Stimulated activated naive CD8-positive, alpha-beta T cell treated with anti-CD3 and anti-CD28 coated beads, Interleukin-15, Interleukin-2, amounts not matched to agents 100 ng/mL and 50 ng/mL, for 24 hours (primary cell): Measurements from ENCODE around the gene PCBP3.

Source experiments
- H3K27ac Mint-ChIP-seq: one replicate; pipeline ENCODE4 v1.8.0; 2021; ENCODE audit warnings: mild to moderate bottlenecking, mixed read lengths
- H3K27me3 Mint-ChIP-seq: one replicate; pipeline ENCODE4 v1.8.0; 2021; ENCODE audit warnings: mixed read lengths
- H3K36me3 Mint-ChIP-seq: one replicate; pipeline ENCODE4 v1.8.0; 2021; ENCODE audit warnings: low read depth, mixed read lengths
- H3K4me1 Mint-ChIP-seq: one replicate; pipeline ENCODE4 v1.8.0; 2021; ENCODE audit warnings: low read depth, mixed read lengths
- H3K4me3 Mint-ChIP-seq: one replicate; pipeline ENCODE4 v1.8.0; 2021; ENCODE audit warnings: mild to moderate bottlenecking, mixed read lengths
- H3K9me3 Mint-ChIP-seq: one replicate; pipeline ENCODE4 v1.8.0; 2021; ENCODE audit warnings: mixed read lengths

PCBP3 gene

DNA sequence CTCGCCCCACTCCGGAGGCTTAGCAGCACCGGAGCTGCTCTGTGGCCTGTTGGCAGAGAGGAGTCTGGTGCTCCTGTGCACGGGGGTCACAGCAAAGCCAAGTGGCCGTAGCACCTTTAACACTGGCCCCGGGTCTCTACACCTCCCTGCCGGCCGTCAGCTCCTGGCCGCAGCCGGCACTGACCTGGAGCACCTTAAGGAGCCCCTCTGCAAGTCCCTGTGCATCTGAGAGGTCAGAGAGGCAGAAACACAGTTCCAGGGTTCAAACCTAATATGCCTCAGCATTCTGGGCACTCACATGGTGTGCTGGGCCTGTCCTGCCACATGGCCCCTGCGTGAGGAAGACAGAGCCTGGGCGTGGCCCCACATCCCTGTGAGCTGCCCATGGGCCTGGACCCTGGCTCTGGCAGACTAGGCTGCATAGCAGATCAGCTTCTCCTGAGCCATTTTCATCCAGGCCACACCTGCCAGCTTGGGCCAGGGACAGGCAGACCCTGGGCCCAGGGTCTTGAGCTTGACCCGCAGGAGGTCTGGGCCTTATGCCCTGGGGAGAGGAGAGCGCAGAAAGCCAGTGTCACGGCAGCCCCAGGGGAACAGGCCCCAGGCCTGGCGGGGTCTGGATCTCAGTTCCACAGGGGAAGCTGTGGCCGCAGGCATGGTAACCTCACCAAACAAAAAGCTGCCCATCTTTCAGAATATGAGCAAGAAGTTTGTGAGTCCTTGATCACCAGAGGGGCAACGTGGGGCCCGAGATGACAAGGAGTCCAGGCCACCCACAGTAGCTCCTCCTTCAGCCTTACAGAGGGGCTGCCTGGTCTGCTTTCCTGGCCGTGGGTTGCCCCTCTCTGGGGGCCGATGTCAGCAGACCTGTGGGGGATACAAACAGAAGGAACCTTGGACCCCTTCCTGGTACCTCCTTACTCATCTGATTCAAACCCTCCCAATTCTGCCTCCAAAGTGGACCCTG lies 192.1 kb downstream of the PCBP3 start:
- Mint-ChIP-seq H3K9me3 (no peaks in the 10 kb centered on the region), H3K27ac (no peak overlapping the region), H3K36me3 (peaks cover 5% of the 10 kb centered on the region), H3K4me1 (peaks cover 11% of the 10 kb centered on the region), H3K27me3 (no peaks in the 10 kb centered on the region), H3K4me3 (no peak overlapping the region)

DNA sequence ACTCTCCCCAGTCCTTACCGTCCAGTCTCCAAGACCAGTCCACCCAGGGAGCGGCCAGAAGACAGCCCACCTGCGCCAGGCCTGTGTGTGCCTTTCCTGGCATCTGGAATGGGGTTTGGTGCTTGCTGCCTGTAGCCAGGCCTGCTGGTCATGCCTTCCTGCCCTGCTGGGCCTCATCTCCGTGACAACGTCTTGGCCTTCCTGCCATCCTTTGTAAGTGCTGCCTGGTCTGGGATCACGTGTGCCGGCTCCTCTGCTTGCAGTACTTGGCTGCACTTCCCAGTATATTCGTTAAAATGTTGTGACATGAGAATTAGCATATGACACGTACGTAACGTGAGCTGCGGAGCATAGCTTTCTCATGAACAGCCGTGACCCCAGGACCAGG lies 192.7 kb downstream of the PCBP3 start:
- Mint-ChIP-seq H3K27ac (no peak overlapping the region), H3K4me3 (no peak overlapping the region), H3K36me3 (peaks cover 5% of the 10 kb centered on the region)

DNA sequence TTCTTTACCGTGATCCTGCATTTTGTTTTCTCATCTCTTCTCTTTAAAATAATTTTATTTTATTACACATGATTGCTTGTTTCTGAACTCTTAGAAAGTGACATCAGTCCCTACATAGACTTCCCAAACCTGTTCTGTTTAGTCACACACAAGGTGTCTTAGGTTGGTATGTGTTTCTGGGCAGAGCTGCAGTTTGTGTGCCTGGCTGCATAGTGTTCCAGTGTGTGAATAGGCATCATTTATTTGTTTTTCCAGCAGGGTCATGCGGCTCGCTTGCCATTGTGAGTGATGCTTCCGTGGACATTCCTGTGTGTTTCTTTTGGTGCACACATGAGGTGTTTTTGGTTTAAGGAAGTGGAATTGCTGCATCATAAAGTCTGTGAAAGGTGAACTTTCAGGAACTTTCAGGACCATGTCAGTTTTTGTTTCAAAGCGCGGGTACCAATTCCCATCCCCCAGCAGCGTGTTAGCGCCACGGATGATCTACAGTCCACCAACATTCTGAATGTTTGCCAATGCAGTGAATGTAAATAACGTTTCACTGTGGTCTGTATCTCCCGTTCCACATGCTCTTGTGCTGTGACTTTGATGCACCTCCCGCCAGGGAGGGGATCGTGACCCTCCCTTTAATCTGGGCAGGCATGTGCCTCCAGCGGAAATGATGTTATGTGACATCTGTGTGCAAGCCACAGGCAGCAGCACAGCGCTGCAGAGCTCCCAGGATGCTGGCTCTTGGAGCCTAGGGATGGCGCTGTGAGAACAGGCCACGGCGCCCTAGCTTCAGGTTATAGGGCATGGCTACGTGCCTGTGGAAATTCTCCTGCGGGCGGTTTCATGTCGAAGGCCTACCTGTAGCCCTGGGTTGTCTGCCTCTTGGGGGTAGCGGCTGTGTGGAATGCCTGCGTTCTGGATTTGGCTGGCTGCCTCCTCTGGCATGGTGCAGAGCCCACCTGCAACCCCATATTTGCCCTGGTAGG lies 193.5 kb downstream of the PCBP3 start:
- H3K27me3 Mint-ChIP-seq, result no peaks in the 10 kb centered on the region

More for the DNA sequence above, 192.7 kb downstream of the PCBP3 start:
- Mint-ChIP-seq H3K4me1 (peaks cover 11% of the 10 kb centered on the region), H3K9me3 (peaks cover 3% of the 10 kb centered on the region), H3K27me3 (no peaks in the 10 kb centered on the region)

DNA sequence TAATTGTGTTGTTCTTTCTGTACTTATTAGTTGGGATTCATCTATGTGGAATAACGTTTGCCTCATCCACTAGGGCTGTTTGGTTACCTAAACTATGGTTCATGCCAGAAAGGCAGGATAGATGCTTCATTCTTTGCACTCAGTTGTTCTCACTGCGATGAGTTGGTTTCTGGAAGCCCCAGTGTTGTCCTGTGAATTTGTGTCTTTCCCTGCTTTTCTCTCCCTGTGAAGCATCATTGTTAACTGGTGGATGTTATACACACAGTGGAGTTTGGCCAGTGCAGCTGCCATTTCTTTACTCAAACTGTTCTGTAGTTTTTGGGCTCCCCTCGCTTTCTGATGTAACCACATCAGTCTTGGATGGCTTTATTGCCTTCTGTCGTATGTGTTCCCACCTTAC lies 194.4 kb downstream of the PCBP3 start:
- peaks cover 5% of the 10 kb centered on the region for H3K9me3 Mint-ChIP-seq
- H3K27me3 Mint-ChIP-seq, result no peaks in the 10 kb centered on the region
- no peak overlapping the region for H3K27ac Mint-ChIP-seq
- peaks cover 2% of the 10 kb centered on the region for H3K4me1 Mint-ChIP-seq
- H3K36me3 Mint-ChIP-seq, result peaks cover under 1% of the 10 kb centered on the region
- H3K4me3 Mint-ChIP-seq, result no peak overlapping the region

More for the DNA sequence above, 193.5 kb downstream of the PCBP3 start:
- peaks cover 11% of the 10 kb centered on the region for H3K4me1 Mint-ChIP-seq
- H3K36me3 Mint-ChIP-seq, result peaks cover 5% of the 10 kb centered on the region
- no peak overlapping the region for H3K4me3 Mint-ChIP-seq
- H3K9me3 Mint-ChIP-seq, result peaks cover 5% of the 10 kb centered on the region
- H3K27ac Mint-ChIP-seq, result no peak overlapping the region

DNA sequence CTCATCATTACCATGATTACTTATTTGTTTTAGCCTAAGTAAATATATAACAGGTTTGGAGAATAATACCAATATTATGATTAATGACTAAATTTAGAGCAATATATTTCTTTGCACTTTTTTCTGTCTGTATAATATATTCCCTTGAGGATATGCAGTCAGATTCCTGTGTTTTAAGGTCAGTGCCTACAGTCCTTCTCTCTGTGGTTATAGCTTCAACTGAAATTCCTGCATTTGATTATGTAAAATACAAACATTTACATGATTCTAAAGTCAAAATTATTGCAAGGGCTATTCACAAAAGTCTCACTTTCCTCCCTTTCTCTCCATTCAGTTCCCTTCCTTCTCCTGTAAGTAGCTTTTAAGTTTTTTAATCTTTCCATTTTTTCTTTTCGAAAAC lies 195.1 kb downstream of the PCBP3 start:
- no peaks in the 10 kb centered on the region for H3K36me3 Mint-ChIP-seq
- no peaks in the 10 kb centered on the region for H3K27me3 Mint-ChIP-seq
- peaks cover 5% of the 10 kb centered on the region for H3K9me3 Mint-ChIP-seq
- H3K4me3 Mint-ChIP-seq, result no peak overlapping the region
- H3K27ac Mint-ChIP-seq, result no peak overlapping the region
- H3K4me1 Mint-ChIP-seq, result no peaks in the 10 kb centered on the region

DNA sequence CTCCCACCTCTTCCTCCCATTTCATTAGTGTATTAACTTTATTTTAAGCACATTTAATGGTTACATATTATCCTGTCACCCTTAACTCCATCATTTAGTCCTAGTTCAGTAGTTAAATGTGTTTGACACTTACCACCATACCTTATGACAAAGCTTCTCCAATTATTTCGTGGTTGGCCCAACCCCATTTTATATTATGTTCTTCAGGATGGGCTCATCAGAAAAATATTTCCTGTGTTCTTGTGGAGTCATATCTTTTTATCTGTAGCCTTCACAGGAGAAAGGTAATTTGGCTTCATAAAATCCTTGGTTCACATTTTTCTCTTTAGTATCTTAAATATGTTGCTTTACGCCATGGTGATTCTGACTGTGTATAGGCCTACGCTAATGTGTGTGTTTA lies 195.7 kb downstream of the PCBP3 start:
- Mint-ChIP-seq H3K9me3 (peaks cover 5% of the 10 kb centered on the region), H3K27ac (no peak overlapping the region), H3K36me3 (no peaks in the 10 kb centered on the region)

DNA sequence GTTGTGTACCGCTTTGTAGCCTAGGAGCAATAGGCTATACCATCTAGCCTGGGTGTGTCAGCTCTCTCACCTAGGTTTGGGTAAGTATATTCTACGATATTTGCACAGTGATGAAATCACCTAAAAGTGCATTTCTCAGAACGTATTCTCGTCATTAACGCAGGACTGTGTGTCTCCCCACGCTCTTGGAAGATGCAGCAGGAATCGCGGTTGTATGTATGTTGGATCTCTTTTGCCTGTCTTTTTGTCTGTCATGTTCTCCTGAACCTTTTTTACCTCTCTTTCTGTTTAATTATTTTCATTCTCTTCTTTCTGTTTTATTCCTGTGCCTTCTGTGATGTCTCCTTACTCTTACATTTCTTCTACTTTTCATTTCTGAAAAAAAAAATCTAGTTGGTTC lies 197.5 kb downstream of the PCBP3 start:
- peaks cover 5% of the 10 kb centered on the region for H3K4me1 Mint-ChIP-seq
- H3K36me3 Mint-ChIP-seq, result no peaks in the 10 kb centered on the region
- no peaks in the 10 kb centered on the region for H3K27me3 Mint-ChIP-seq
- peaks cover 5% of the 10 kb centered on the region for H3K9me3 Mint-ChIP-seq
- H3K4me3 Mint-ChIP-seq, result no peak overlapping the region
- H3K27ac Mint-ChIP-seq, result no peak overlapping the region

More for the DNA sequence above, 195.7 kb downstream of the PCBP3 start:
- Mint-ChIP-seq H3K4me1 (no peaks in the 10 kb centered on the region), H3K4me3 (no peak overlapping the region), H3K27me3 (no peaks in the 10 kb centered on the region)

DNA sequence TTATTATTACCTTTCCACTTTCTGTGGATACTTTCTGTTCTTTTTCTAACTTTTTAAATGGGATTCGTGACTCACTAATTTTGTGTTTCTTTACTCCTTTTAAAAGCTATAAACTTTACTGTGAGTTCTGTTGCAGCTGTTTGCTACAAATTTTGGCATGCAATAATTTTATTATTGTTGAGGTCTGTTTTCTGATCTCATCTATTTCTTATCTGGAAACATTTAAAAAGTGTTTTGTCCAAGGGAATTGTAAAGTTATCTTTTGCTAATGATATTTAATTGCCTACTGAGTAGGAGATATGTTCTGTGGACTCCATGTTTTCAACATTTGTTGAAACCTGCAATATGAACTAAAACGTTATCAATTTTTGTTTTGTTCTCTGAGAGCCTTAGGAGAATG lies 199.9 kb downstream of the PCBP3 start:
- Mint-ChIP-seq H3K27ac (no peak overlapping the region), H3K4me3 (no peak overlapping the region), H3K27me3 (no peaks in the 10 kb centered on the region), H3K36me3 (no peaks in the 10 kb centered on the region), H3K4me1 (peaks cover 5% of the 10 kb centered on the region), H3K9me3 (peaks cover 5% of the 10 kb centered on the region)

DNA sequence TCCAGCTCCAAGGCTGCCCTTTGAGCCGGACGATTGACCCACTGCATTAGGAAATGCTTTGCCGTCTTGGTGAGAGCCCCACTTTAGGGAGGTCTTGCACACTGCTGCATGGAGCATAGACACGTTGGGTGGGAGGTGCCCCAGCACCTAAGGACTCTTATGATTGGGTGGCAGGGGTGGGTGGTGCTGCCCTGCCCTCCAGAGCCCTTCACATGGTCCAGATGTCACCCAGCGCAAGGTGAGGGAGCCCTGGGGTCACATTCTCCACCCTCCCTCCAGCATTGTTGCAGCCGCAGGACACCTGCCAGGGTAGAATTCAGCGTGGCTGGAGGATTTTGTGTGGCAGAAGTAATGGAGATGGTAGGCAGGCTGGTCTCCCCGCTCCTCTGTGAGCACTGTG lies 200.7 kb downstream of the PCBP3 start:
- Mint-ChIP-seq H3K27ac (no peak overlapping the region), H3K4me3 (no peak overlapping the region), H3K9me3 (peaks cover 5% of the 10 kb centered on the region), H3K36me3 (no peaks in the 10 kb centered on the region), H3K4me1 (peaks cover 5% of the 10 kb centered on the region), H3K27me3 (no peaks in the 10 kb centered on the region)

DNA sequence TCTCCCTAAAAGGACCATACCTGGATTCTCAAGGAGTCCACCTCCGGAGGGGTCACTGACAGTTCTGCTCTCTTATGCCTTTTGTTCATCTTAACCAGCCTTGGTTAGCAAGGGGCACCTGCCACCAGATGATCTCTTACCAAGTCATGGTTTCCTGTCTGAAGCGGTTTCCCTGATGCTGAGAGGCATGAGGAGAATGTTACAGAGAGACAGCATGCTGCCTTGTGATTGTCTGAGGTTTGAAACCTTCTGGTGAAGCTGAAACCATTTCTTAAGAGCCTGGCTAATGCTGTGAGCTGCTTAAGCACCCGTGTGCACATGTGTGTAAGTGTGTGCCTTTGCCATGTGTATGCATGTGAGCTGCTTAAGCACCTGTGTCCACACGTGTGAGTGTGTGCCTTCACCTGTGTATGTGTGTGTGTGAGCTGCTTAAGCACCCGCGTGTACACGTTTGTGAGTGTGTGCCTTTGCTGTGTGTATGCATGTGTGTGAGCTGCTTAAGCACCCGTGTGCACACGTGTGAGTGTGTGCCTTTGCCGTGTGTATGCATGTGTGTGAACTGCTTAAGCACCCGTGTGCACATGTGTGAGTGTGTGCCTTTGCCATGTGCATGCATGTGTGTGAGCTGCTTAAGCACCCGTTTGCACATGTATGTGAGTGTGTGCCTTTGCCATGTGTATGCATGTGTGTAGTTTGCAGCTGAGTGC lies 201.7 kb downstream of the PCBP3 start:
- Mint-ChIP-seq H3K36me3 (no peaks in the 10 kb centered on the region), H3K27ac (no peak overlapping the region), H3K9me3 (peaks cover 5% of the 10 kb centered on the region), H3K4me1 (peaks cover 5% of the 10 kb centered on the region), H3K27me3 (no peaks in the 10 kb centered on the region), H3K4me3 (no peak overlapping the region)

DNA sequence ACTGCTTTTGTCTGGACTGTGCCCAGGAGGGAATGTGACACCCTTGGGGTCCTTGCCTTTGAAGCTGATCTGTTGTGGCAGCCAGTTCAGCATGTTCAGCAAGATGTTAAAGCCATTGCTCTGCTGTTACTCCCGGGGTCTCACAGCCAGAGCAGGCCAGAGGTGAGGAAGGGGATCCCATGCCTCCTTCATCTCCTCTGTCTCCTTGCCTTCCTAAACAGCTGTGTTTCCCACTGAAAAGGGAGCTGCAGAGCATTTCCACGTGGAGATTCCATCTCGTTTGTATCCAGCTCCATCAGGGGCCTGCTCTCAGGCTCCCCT lies 202.2 kb downstream of the PCBP3 start:
- no peaks in the 10 kb centered on the region for H3K36me3 Mint-ChIP-seq
- peaks cover 5% of the 10 kb centered on the region for H3K9me3 Mint-ChIP-seq
- H3K27me3 Mint-ChIP-seq, result peaks cover under 1% of the 10 kb centered on the region
- H3K4me3 Mint-ChIP-seq, result no peak overlapping the region
- no peak overlapping the region for H3K27ac Mint-ChIP-seq
- peaks cover 5% of the 10 kb centered on the region for H3K4me1 Mint-ChIP-seq

DNA sequence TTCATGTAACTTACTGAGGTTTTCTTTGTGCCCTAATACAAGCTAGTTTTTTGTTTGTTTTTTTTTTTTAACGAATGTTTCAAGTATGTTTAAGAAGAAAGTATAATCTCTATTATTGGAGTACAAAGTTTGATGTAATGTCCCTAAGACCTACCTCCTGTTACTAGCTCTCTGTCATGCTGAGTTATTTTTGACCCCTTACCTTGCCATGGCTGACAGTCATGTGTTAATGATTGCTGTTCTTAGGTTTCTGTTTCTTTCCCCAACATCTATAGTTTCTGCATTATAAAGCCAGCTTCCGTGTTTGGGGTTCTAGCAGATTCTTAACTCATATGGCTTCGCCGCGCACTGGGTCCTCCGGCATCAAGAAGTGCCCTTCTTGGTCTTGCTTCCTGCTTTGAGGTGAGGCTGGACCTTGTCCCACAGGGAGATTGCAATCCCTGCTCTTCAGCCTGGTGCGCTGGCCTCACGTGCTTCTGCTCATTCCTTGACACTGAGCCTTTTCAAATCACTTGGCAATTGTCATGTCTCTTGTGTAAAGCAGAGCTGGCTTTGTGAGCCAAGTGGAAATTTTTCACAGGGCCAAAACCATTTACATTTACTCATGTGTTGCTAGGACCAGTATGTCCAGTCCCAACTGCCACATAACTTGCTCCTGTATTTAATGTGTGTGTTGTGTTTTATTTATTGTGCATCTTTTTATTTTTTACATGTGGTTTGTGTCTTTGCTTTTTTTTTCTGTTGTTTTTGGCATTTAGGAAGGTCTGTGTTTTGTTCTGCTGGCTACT lies 203.0 kb downstream of the PCBP3 start:
- no peak overlapping the region for H3K27ac Mint-ChIP-seq
- no peaks in the 10 kb centered on the region for H3K36me3 Mint-ChIP-seq
- no peak overlapping the region for H3K4me3 Mint-ChIP-seq
- peaks cover 5% of the 10 kb centered on the region for H3K4me1 Mint-ChIP-seq
- H3K27me3 Mint-ChIP-seq, result peaks cover 4% of the 10 kb centered on the region
- H3K9me3 Mint-ChIP-seq, result no peaks in the 10 kb centered on the region

DNA sequence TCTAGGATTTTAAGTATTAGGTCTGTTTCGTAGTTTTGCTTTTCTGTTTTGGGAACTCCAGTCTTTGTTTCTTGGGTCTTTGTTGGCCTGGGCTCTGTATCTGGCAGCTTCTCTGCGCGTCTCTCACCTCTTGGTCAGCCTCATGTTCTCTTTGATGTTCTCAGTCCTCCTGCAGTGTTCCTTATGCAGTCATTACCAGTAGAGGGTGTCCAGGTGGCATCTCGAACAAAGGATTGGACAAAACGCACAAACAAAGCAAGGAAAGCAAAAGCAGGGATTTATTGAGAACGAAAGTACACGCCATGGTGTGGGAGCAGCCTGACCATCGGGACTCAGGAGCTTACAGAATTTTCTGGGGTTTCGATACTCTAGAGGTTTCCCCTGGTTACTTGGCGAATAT lies 204.3 kb downstream of the PCBP3 start:
- peaks cover 5% of the 10 kb centered on the region for H3K4me1 Mint-ChIP-seq
- H3K4me3 Mint-ChIP-seq, result no peak overlapping the region
- H3K9me3 Mint-ChIP-seq, result no peaks in the 10 kb centered on the region
- peaks cover 7% of the 10 kb centered on the region for H3K27me3 Mint-ChIP-seq
- H3K27ac Mint-ChIP-seq, result no peak overlapping the region
- H3K36me3 Mint-ChIP-seq, result no peaks in the 10 kb centered on the region

DNA sequence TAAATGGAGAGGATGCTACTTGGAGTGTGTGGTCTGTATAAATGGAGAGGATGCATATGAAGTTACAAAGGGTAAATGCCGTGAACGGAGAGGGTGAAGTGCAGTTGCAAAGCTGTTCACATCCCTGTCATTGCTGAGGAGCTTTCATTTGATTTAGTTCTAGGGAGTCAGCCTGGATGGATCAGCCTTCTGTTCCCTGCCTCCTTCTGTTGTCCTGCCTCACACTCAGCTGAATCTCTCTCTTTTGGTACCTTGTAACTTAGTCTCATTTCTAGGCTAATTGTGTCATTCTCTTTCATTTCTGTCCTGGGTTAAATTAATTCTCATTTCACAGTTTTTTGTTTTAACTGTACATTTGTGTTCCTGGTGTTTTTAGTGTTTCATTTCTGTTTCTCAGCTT lies 204.8 kb downstream of the PCBP3 start:
- Mint-ChIP-seq H3K27ac (no peak overlapping the region), H3K4me1 (peaks cover 5% of the 10 kb centered on the region), H3K27me3 (peaks cover 7% of the 10 kb centered on the region), H3K4me3 (no peak overlapping the region), H3K36me3 (no peaks in the 10 kb centered on the region), H3K9me3 (no peaks in the 10 kb centered on the region)
